Tibial artery (tissue), 4 donors: ENCODE measurements around the gene PADI4.
A peak's percentile ranks its signal among the peaks of the same experiment; 100 is the strongest.

Experiments used
- DNase-seq, 2 donors: peaks; one replicate each; pipeline ENCODE4 v3.0.0-alpha.2; 2019
- H3K27ac ChIP-seq, 2 donors: fragments of 200-600 bp; sonication (generic) in 1 of 2; 1 replicate in 1 of 2; 2 replicates in 1 of 2; pipeline ENCODE4 v1.5.1; 2018 to 2019; ENCODE audit warnings: mild to moderate bottlenecking in 1 of 2
- H3K27me3 ChIP-seq, 2 donors: fragments of 200-600 bp; sonication (generic) in 1 of 2; one replicate each; pipeline versions ENCODE4 v1.5.1 to v1.6.0; 2016 to 2019
- H3K36me3 ChIP-seq, 3 donors: fragments of 200-600 bp; sonication (generic) in 2 of 3; one replicate each; pipeline ENCODE4 v1.5.1; 2016 to 2019; ENCODE audit warnings: mild to moderate bottlenecking in 2 of 3
- H3K4me1 ChIP-seq, 4 donors: fragments of 200-600 bp; sonication (generic) in 2 of 4; 1 replicate in 3 of 4; 2 replicates in 1 of 4; pipeline ENCODE4 v1.5.1; 2016 to 2019
- H3K4me3 ChIP-seq, 2 donors: fragments of 200-600 bp; sonication (generic) in 1 of 2; 1 replicate in 1 of 2; 2 replicates in 1 of 2; pipeline ENCODE4 v1.5.1; 2018 to 2019; ENCODE audit warnings: mild to moderate bottlenecking in 2 of 2
- H3K9me3 ChIP-seq, 3 donors: fragments of 200-600 bp; sonication (generic) in 1 of 3; one replicate each; pipeline ENCODE4 v1.5.1; 2016 to 2019
- intact Hi-C: fragments of 100-400 bp; cut with DNase I; formaldehyde crosslinking; loops from one replicate; pipeline ENCODE4 v1.15.0; 2023; ENCODE audit warnings: low total_unique reads
- TF ChIP-seq, protein P1 (sequence below), 2 experiments: fragments of 200-600 bp in 1 of 2; fragments of 450-650 bp in 1 of 2; IDR thresholded peaks; one replicate each; pipeline ENCODE4 v1.5.1; 2017 to 2019; ENCODE audit warnings: antibody characterized with exemption in 2 of 2, mild to moderate bottlenecking in 1 of 2, moderate library complexity in 1 of 2

PADI4 gene

DNA sequence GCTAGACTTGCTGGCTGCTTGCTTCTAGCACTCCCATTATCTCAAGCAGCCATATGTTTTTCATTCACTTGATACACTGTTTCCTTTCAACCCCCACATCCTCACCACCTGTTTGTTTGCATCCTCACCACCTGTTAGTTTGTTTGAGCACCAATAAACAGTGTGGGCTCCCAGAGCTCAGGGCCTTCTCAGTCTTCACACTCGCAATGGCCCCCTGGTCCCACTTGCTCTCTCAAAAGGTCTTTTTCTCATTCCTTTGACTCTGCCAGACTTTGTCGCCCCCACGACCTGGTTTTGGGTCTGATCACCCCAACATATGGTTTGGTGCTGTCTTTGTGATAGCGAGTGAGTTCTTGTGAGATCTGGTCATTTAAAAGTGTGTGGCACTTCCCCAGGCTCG, 6.2 kb upstream of the PADI4 start:
- peaks cover 0 to 11% of the 10 kb centered on the region in 2 donors for H3K27me3 ChIP-seq
- no peaks in the 10 kb centered on the region for H3K36me3 ChIP-seq
- peak in 1 of 2 donors; percentile 1 for DNase-seq
- intact Hi-C loops, result no loop called here
- H3K4me3 ChIP-seq, result no peak overlapping the region
- peaks cover 0 to 14% (median 5%) of the 10 kb centered on the region in 3 donors for H3K9me3 ChIP-seq
- H3K4me1 ChIP-seq, result no peaks in the 10 kb centered on the region
- TF ChIP-seq, protein P1, sequence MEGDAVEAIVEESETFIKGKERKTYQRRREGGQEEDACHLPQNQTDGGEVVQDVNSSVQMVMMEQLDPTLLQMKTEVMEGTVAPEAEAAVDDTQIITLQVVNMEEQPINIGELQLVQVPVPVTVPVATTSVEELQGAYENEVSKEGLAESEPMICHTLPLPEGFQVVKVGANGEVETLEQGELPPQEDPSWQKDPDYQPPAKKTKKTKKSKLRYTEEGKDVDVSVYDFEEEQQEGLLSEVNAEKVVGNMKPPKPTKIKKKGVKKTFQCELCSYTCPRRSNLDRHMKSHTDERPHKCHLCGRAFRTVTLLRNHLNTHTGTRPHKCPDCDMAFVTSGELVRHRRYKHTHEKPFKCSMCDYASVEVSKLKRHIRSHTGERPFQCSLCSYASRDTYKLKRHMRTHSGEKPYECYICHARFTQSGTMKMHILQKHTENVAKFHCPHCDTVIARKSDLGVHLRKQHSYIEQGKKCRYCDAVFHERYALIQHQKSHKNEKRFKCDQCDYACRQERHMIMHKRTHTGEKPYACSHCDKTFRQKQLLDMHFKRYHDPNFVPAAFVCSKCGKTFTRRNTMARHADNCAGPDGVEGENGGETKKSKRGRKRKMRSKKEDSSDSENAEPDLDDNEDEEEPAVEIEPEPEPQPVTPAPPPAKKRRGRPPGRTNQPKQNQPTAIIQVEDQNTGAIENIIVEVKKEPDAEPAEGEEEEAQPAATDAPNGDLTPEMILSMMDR (IDR thresholded peaks at IDR 0.05), result no peak
- no peak overlapping the region for H3K27ac ChIP-seq

DNA sequence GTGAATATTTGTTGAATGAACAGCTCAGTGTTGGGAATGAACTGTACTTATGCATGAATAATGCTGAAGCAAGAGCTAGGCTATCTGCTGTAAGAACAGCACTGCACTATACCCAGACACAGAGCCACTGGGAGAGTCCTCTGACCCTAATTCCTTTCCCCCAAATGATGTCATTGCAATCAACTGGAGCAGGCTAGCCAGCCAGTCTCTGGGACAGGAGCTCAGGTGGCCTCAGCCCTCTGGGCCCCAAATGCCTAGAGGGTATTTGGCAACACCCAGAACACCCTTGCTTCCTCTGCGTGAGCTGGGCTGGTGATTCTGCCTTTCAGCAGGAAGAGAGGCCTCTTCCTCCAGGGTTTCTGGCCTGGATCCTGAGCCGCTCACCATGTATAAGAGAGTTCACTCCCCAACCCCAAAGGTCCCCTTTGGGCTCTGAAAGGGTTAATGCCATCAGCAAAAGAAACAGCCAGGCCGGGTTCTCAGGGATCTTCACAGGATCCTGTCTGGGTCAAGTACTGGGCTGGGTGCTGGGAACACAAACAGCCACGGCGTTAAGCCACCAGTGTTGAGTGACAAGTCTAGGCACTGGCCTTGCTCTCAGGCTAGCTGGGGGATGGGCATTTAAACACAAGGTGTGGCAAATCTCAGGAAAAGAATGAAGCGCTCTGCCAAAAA, 3.7 kb upstream of the PADI4 start:
- Histone ChIP-seq H3K9me3 (peaks cover 0 to 14% (median 5%) of the 10 kb centered on the region in 3 donors), H3K27ac (no peak overlapping the region), H3K4me1 (no peaks in the 10 kb centered on the region), H3K36me3 (no peaks in the 10 kb centered on the region), H3K4me3 (no peak overlapping the region), H3K27me3 (peaks cover 0 to 33% of the 10 kb centered on the region in 2 donors)
- intact Hi-C loops, result no loop called here
- TF ChIP-seq, protein P1 (IDR thresholded peaks at IDR 0.05), result no peak
- peak in 1 of 2 donors; percentile 11 for DNase-seq

DNA sequence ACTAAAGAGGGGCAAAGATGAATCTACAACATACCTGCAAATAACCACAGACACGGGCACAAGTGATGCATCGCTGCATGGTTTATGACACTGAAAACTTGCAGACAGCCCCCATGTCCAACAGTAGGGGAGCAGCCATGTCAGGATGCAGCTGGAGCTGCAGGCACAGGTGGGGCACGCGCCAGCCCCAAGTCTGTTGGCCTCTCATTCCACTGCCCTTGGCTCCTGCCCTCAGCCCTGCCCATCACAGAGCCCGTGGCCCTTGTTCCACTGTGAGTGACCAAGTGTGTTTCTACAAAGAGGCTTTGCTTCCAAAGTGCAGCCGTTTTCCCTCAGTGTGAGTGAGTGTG, 3.2 kb upstream of the PADI4 start:
- no peak overlapping the region for H3K4me3 ChIP-seq

DNA sequence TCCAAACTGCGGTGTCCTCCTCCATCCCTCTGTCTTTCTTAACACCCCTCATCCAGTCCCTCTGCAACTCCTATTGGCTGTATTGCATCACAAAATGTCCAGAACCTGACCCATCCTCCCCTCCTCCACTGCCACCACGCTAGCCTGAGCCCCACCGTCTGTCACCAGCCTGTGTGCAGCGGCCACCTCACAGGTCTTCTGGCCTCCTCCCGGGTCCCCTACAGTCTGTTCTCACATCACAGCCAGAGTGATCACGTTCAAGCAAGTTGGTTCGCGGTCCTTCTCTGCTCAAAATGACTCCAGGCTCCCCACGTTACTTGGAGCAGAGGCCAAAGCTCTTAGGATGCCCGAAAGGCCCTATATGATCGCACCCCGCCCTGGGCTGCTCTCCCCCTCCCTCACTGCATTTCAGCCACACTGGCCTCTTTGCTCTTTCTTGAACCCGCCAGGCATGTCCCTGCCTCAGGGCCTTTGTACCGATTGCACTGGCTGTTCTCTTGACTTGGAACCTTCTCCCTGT, 2.4 kb upstream of the PADI4 start:
- intact Hi-C loops, result no loop called here
- Histone ChIP-seq H3K4me1 (no peaks in the 10 kb centered on the region), H3K9me3 (peaks cover 0 to 14% (median 5%) of the 10 kb centered on the region in 3 donors), H3K4me3 (no peak overlapping the region), H3K27me3 (peaks cover 0 to 46% of the 10 kb centered on the region in 2 donors), H3K27ac (no peak overlapping the region), H3K36me3 (no peaks in the 10 kb centered on the region)
- DNase-seq, result peak in 1 of 2 donors; percentile 37
- TF ChIP-seq, protein P1 (IDR thresholded peaks at IDR 0.05), result no peak

More for the DNA sequence above, 3.2 kb upstream of the PADI4 start:
- peak in 1 of 2 donors; percentile 31 for DNase-seq
- Histone ChIP-seq H3K27ac (no peak overlapping the region), H3K27me3 (peaks cover 0 to 38% of the 10 kb centered on the region in 2 donors), H3K36me3 (no peaks in the 10 kb centered on the region), H3K4me1 (no peaks in the 10 kb centered on the region), H3K9me3 (peaks cover 0 to 14% (median 5%) of the 10 kb centered on the region in 3 donors)
- intact Hi-C loops, result no loop called here
- TF ChIP-seq, protein P1 (IDR thresholded peaks at IDR 0.05), result no peak

DNA sequence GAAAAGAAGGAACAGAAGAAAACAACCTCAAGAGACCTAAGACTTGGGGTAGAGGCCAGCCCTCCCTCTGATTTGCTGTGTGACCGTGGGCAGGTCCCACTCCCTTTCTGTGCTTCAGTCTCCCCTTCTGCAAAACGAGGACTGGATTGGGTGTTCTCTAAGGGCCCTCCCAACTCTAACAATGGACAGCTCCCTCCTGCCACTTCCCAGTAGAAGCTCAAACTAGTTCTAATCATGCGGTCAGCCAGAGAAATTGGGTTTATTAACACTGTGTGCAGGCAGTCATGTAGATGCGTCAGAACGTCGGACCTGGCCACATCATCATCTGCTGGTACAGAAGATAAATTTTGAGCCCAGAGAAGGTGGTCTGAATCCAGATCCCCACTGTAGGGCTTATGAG, 1.6 kb upstream of the PADI4 start:
- H3K9me3 ChIP-seq, result peaks cover 0 to 8% (median 0%) of the 10 kb centered on the region in 3 donors
- peaks cover 0 to 54% of the 10 kb centered on the region in 2 donors for H3K27me3 ChIP-seq
- no peaks in the 10 kb centered on the region for H3K4me1 ChIP-seq
- intact Hi-C loops, result no loop called here
- H3K27ac ChIP-seq, result no peak overlapping the region
- TF ChIP-seq, protein P1 (IDR thresholded peaks at IDR 0.05), result no peak
- DNase-seq, result peak in 1 of 2 donors; percentile 10
- H3K36me3 ChIP-seq, result no peaks in the 10 kb centered on the region
- no peak overlapping the region for H3K4me3 ChIP-seq
